OCI-LY7 (cell line): Measurements from ENCODE around the gene MEGF6.

Experiments used
- EZH2phosphoT487 ChIP-seq: fragments of 200-600 bp; sonication (generic); IDR thresholded peaks from 2 replicates; pipeline ENCODE4 v1.6.1; 2018; ENCODE audit warnings: low read depth, borderline replicate concordance, mild to moderate bottlenecking, mixed run types, antibody characterized with exemption, low read length, moderate library complexity, mixed read lengths
- TF ChIP-seq, protein P1 (sequence below): fragments of 200-600 bp; sonication (generic); conservative IDR thresholded peaks from 2 replicates; pipeline ENCODE4 v1.5.1; 2014; ENCODE audit warnings: mild to moderate bottlenecking, antibody characterized with exemption, low read length, moderate library complexity, mixed read lengths

DNA sequence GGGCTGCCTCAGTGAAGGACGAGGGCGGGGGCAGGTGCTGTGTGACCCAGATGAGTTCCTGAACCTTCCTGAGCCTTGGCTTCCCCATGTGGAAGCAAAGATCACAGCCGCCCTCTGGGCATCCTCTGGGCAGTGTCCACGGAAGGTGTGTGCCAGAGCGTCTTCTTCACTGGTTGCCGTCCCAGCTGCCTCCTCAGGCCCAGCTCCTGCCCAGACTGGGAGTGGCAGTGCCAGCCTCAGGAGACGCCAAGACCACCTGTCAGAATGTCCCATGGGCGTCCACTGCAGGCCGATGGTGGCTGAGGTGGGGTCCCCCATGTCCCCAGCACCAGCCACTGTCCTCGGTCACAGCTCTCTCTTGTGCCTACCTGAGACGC lies 146.7 kb downstream of the MEGF6 start:
- TF ChIP-seq, protein P1, sequence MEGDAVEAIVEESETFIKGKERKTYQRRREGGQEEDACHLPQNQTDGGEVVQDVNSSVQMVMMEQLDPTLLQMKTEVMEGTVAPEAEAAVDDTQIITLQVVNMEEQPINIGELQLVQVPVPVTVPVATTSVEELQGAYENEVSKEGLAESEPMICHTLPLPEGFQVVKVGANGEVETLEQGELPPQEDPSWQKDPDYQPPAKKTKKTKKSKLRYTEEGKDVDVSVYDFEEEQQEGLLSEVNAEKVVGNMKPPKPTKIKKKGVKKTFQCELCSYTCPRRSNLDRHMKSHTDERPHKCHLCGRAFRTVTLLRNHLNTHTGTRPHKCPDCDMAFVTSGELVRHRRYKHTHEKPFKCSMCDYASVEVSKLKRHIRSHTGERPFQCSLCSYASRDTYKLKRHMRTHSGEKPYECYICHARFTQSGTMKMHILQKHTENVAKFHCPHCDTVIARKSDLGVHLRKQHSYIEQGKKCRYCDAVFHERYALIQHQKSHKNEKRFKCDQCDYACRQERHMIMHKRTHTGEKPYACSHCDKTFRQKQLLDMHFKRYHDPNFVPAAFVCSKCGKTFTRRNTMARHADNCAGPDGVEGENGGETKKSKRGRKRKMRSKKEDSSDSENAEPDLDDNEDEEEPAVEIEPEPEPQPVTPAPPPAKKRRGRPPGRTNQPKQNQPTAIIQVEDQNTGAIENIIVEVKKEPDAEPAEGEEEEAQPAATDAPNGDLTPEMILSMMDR = no peak
- no peak for TF ChIP-seq EZH2phosphoT487
